Activated gamma-delta T cell treated with Interleukin-2 at 50 U/mL for 16 hours (primary cell): Measurements from ENCODE around the gene OR2A7.
"Not testable (repeated sequence)": the region's sequence is repeated elsewhere in the genome, so short reads cannot be mapped to it uniquely, and the experiment has no call there.

ENCODE experiments used
- DNase-seq: peaks from one replicate; pipeline ENCODE4 v3.0.0-alpha.2; 2020

The OR2A7 gene

GRCh38 chr7:144264692-144265091, at the start of gene OR2A7:
Gene OR2A7 (minus strand): TSS chr7:144264792. CDS start chr7:144259628, 5,164 bp downstream.
- not testable (repeated sequence) for DNase-seq

GRCh38 chr7:144311872-144312469, 47.4 kb upstream of the OR2A7 start, which contains the start of gene OR2A1:
Gene OR2A1 (plus strand): TSS chr7:144312419. CDS start chr7:144318125, 5,706 bp downstream.
- DNase-seq: not testable (repeated sequence)

- not testable (repeated sequence) for DNase-seq
These were observed 46.6 kb upstream of the OR2A7 start for GRCh38 chr7:144311218-144311617.

GRCh38 chr7:144309702-144310101, 45.1 kb upstream of the OR2A7 start:
- DNase-seq: not testable (repeated sequence)

DNA sequence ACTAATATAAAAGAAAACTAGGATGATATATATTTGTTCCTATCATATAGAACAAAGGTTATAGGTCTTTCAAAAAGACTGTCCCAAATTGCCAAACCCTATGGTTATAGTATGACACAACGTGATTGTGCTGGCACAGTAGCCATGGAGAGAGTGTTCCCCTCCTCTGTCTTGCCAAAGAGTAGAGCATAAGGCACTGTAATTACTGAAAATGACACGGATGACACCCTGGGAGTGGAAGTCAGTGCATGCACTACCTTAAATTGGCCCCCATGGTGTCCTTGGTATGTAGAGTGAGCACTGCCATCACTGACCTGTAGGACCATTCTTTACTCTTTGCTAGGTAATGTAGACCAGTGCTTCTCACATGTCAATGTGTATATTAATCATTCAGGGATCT, 40.6 kb upstream of the OR2A7 start:
- not testable (repeated sequence) for DNase-seq

DNA sequence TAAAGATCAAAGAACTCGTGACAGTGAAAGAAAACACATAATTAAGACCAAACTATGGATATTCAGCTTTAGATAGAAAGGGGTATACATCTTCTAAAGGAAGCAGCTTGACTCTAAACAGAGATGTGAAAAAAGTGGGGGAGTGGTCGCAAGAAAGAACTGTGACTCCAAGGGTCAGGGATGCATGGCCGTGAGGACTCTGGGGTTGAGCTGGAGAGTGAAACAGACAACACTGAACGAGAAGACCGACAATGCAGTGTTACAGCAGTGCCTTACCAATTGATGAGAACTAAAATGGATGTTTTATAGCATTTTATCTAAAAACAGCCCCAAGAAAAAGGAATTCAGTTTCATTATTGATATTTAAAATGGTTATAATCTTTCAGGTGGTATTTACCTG, 39.0 kb upstream of the OR2A7 start:
- DNase-seq: not testable (repeated sequence)

- DNase-seq: not testable (repeated sequence)
These were observed 38.1 kb upstream of the OR2A7 start for GRCh38 chr7:144302578-144303303.

- not testable (repeated sequence) for DNase-seq
These were observed 29.4 kb upstream of the OR2A7 start for GRCh38 chr7:144293794-144294499.

GRCh38 chr7:144292384-144293161, 28.0 kb upstream of the OR2A7 start:
- not testable (repeated sequence) for DNase-seq

- DNase-seq: not testable (repeated sequence)
These were observed 27.0 kb upstream of the OR2A7 start for GRCh38 chr7:144291607-144292006.

GRCh38 chr7:144287171-144287784, 22.7 kb upstream of the OR2A7 start:
- not testable (repeated sequence) for DNase-seq

DNA sequence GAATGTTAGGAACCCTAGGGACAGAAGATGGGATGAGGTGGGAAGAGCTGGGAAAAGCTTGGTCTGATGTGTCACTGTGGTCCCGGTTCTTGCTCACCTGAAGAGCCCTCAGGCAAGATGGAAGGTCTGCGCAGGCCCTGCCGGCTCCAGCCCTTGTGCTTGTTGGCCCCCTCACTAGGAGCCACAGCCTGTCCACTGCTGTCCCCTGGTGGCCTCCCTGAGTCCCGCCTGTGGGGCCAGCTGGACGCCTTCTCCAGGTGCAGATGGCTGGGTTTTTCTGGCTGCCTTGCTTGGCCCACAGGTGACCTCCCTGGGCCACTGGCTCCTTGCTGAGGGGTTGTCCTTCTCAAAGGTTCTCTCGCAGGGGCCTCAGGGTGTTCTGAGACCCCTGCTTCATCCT, 19.1 kb upstream of the OR2A7 start:
- not testable (repeated sequence) for DNase-seq

GRCh38 chr7:144282490-144282889, 17.9 kb upstream of the OR2A7 start:
- not testable (repeated sequence) for DNase-seq

GRCh38 chr7:144281981-144282380, 17.4 kb upstream of the OR2A7 start:
- not testable (repeated sequence) for DNase-seq

GRCh38 chr7:144280010-144280409, 15.4 kb upstream of the OR2A7 start:
- not testable (repeated sequence) for DNase-seq

DNA sequence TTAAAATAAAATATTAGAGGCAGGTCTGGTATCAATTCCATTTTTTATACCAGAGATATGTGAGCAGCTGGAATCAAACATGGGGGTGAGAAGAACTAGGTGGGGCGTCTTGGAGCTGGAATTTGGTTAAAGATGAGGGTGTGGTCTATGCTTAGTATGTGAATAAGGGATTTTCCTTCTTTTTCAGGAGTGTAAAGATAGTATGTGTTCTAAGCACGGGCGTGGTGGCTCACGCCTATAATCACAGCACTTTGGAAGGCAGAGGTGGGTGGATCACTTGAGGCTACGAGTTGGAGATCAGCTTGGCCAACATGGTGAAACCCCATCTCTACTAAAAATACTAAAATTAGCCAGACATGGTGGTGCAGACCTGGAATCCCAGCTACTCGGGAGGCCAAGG, 10.7 kb upstream of the OR2A7 start:
- not testable (repeated sequence) for DNase-seq

- DNase-seq: not testable (repeated sequence)
These were observed 4.6 kb upstream of the OR2A7 start, which contains the start of gene CTAGE8 for GRCh38 chr7:144269188-144269587. Gene CTAGE8 (minus strand): TSS chr7:144269288. CDS start chr7:144269250, 38 bp downstream.

DNA sequence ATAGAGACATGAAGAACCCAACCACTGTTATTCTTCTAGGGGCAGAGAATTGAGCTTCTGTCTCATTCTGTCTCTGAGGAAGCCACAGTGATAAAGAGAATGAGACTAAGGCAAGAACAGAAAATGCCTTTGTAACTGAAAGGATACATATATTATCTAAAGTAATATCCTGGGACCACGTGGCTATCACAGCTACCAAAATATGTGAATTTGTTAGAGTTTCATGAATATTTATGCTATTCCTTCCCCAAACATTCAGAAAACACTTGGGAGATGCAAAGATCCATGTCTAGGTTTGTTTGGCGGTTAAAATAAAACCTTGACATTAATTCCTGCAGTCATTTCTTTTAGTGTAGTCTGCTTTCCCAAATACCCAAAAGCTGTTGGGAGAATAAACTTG, 2.5 kb downstream of the OR2A7 start:
- DNase-seq: not testable (repeated sequence)

GRCh38 chr7:144259067-144259466, 5.5 kb downstream of the OR2A7 start:
- DNase-seq: not testable (repeated sequence)

GRCh38 chr7:144256112-144256511, 8.5 kb downstream of the OR2A7 start:
- no peak for DNase-seq

GRCh38 chr7:144255471-144255897, 9.1 kb downstream of the OR2A7 start:
- no peak for DNase-seq

DNA sequence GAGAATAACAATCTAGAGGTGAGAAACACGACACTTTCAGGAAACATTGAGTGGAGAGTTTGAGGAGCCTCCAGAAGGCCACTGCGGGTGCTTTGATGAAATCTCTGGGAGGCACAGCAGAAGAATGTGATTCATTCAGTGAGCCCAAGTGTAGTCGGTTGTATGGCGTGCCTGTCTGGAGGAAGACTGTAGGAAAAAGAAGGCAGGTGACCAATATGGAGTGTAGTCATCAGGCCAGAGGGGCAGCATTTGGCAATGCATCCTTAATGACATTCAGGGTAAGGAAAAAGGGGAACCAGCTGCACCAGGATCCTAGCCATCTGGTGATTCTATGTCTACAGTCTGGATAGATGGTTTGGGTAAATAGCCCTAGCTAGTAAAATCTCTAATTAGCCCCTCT, 12.3 kb downstream of the OR2A7 start:
- DNase-seq: not testable (repeated sequence)
